Lung (tissue), 12 donors: ENCODE data around the gene STK38. TPM values are rescaled to one million over a fixed set of nuclear protein-coding genes. Genes with fewer than 3 reads are reported as not detected.

ENCODE experiments used
- ATAC-seq: fragments of 200-7000 bp; cut with Tn5 transposase; one replicate; pipeline ENCODE4 v1.9.1; 2020; ENCODE audit warnings: moderate number of reproducible peaks; ENCODE audit not compliant: insufficient read depth, low FRiP score
- DNase-seq, 3 donors: peaks; one replicate each; pipeline ENCODE4 v3.0.0-alpha.2; 2013 to 2017
- H3K27ac ChIP-seq, 2 donors: one replicate each; pipeline ENCODE4 v1.5.1; 2013; ENCODE audit warnings: mild to moderate bottlenecking in 2 of 2, moderate library complexity in 2 of 2, control low read depth in 1 of 2, inconsistent platforms in 1 of 2, low read depth in 1 of 2, low read length in 1 of 2
- H3K27me3 ChIP-seq, 3 donors: one replicate each; pipeline ENCODE4 v1.5.1; 2013; ENCODE audit warnings: low read length in 2 of 3; ENCODE audit not compliant: control insufficient read depth in 3 of 3, insufficient read depth in 3 of 3
- H3K36me3 ChIP-seq, 4 donors: one replicate each; pipeline ENCODE4 v1.5.1; 2013; ENCODE audit warnings: low read length in 4 of 4, mild to moderate bottlenecking in 1 of 4, moderate library complexity in 1 of 4; ENCODE audit not compliant: control insufficient read depth in 4 of 4, insufficient read depth in 4 of 4
- H3K4me1 ChIP-seq, 5 donors: one replicate each; pipeline ENCODE4 v1.5.1; 2013; ENCODE audit warnings: low read length in 5 of 5, mild to moderate bottlenecking in 2 of 5, moderate library complexity in 1 of 5; ENCODE audit not compliant: control insufficient read depth in 5 of 5, insufficient read depth in 5 of 5
- H3K4me3 ChIP-seq: one replicate; pipeline ENCODE4 v1.5.1; 2013; ENCODE audit warnings: mild to moderate bottlenecking, control low read depth, moderate library complexity
- H3K9ac ChIP-seq, 2 donors: one replicate each; pipeline ENCODE4 v1.5.1; 2013; ENCODE audit warnings: low read length in 2 of 2, control low read depth in 1 of 2; ENCODE audit not compliant: insufficient read depth in 1 of 2
- H3K9me3 ChIP-seq, 4 donors: one replicate each; pipeline ENCODE4 v1.5.1; 2013; ENCODE audit warnings: low read length in 3 of 4, mild to moderate bottlenecking in 1 of 4, moderate library complexity in 1 of 4; ENCODE audit not compliant: control insufficient read depth in 4 of 4, insufficient read depth in 3 of 4
- CTCF ChIP-seq: IDR thresholded peaks from 2 replicates; pipeline ENCODE4 v1.5.1; 2012; ENCODE audit warnings: mild to moderate bottlenecking; ENCODE audit errors: control extremely low read depth, extremely low read depth
- WGBS, 2 donors: extraction: QIAGEN DNeasy Blood & Tissue Kit; methylation state at CpG; one replicate each; pipeline ENCODE4 v1.1.7; 2013; 5-methylcytosine and 5-hydroxymethylcytosine counted together
- polyA plus RNA-seq, 2 donors: library from polyadenylated mRNA; stranded (reverse); fragments of 200-250 nt; gene quantifications; one replicate each; pipeline ENCODE4 v1.2.1, GENCODE V29; 2013
- total RNA-seq, 2 donors: library from RNA; depleted of rRNA in 1 of 2; stranded (reverse); fragments of >200 nt in 1 of 2; gene quantifications; one replicate each; pipeline ENCODE4 v1.2.1, GENCODE V29; 2014 to 2021
- donor health status: control.
- donor health status: control.
- donor health status: Bipolar disorder and iron deficiency.
- donor health status: healthy.
- donor health status: DM: yes; HTN: yes; CAD: no.

The STK38 gene
- total and polyA plus RNA-seq, 4 donors: 16.7 to 36.1 (median 22.8) TPM

- no peaks in the 10 kb centered on the region for H3K9me3 ChIP-seq
- ATAC-seq (no peak), DNase-seq (no peak)
- no peak overlapping the region for H3K9ac ChIP-seq
- H3K4me3 ChIP-seq: no peak overlapping the region
- H3K4me1 ChIP-seq: peaks cover 0 to 3% (median 0%) of the 10 kb centered on the region in 5 donors
- 80 to 94% methylated on average over 1 of the region's 1 CpG for WGBS, 2 donors
- peaks cover 15 to 27% (median 19%) of the 10 kb centered on the region in 4 donors for H3K36me3 ChIP-seq
- no peak overlapping the region for H3K27ac ChIP-seq
- TF ChIP-seq CTCF: no peak
- no peaks in the 10 kb centered on the region for H3K27me3 ChIP-seq
Measured at GRCh38 chr6:36479256-36479655, 68.0 kb downstream of the STK38 start.

GRCh38 chr6:36478051-36478526 is 69.2 kb downstream of the STK38 start:
- no peaks in the 10 kb centered on the region for H3K27me3 ChIP-seq
- H3K27ac ChIP-seq: no peak overlapping the region
- TF ChIP-seq CTCF: no peak
- no peak for ATAC-seq
- peaks cover 0 to 3% (median 0%) of the 10 kb centered on the region in 5 donors for H3K4me1 ChIP-seq
- H3K9ac ChIP-seq: no peak overlapping the region
- no peak for DNase-seq
- WGBS, 2 donors: 27 to 59% methylated on average over 2 of the region's 2 CpGs
- H3K36me3 ChIP-seq: peaks cover 11 to 28% (median 19%) of the 10 kb centered on the region in 4 donors
- no peak overlapping the region for H3K4me3 ChIP-seq
- no peaks in the 10 kb centered on the region for H3K9me3 ChIP-seq

GRCh38 chr6:36469946-36470345 is 77.3 kb downstream of the STK38 start:
- H3K9me3 ChIP-seq: no peaks in the 10 kb centered on the region
- peaks cover 0 to 3% (median 0%) of the 10 kb centered on the region in 5 donors for H3K4me1 ChIP-seq
- H3K27ac ChIP-seq: no peak overlapping the region
- no peaks in the 10 kb centered on the region for H3K27me3 ChIP-seq
- no peak for DNase-seq
- H3K36me3 ChIP-seq: peaks cover 3 to 8% (median 6%) of the 10 kb centered on the region in 4 donors
- no peak for ATAC-seq
- whole genome bisulfite sequencing, 2 donors: 91 to 95% methylated on average over 3 of the region's 3 CpGs
- no peak overlapping the region for H3K4me3 ChIP-seq
- TF ChIP-seq CTCF: no peak
- no peak overlapping the region for H3K9ac ChIP-seq

GRCh38 chr6:36469148-36469661 is 78.1 kb downstream of the STK38 start:
- Histone ChIP-seq H3K36me3 (peaks cover 3 to 8% (median 3%) of the 10 kb centered on the region in 4 donors), H3K27me3 (no peaks in the 10 kb centered on the region), H3K27ac (no peak overlapping the region), H3K9me3 (no peaks in the 10 kb centered on the region), H3K4me1 (peaks cover 0 to 2% (median 0%) of the 10 kb centered on the region in 5 donors), H3K9ac (no peak overlapping the region), H3K4me3 (no peak overlapping the region)
- ATAC-seq (no peak), DNase-seq (no peak)
- no peak for TF ChIP-seq CTCF
- WGBS, 2 donors: 70 to 80% methylated on average over 6 of the region's 6 CpGs
